SK-N-SH (cell line): ENCODE results near the gene CDH13. TPM values are rescaled to one million over a fixed set of nuclear protein-coding genes. Genes with fewer than 3 reads are reported as not detected.

ENCODE experiments used
- CTCF ChIA-PET: fragments of 300-600, 350-600 bp; formaldehyde crosslinking; extraction: SDS; loops from one replicate; lab custom pipeline; 2021; lab: Yijun Ruan, JAX
- POLR2A ChIA-PET: fragments of 350-600 bp; sonication (Branson Sonifier 250); formaldehyde crosslinking; extraction: SDS; loops from one replicate; lab custom pipeline; 2020; ENCODE audit warnings: antibody characterized with exemption, inconsistent platforms; lab: Yijun Ruan, JAX
- DNase-seq: peaks from one replicate; pipeline ENCODE4 v3.0.0; 2012
- H2AFZ ChIP-seq: fragments of 200-600 bp; sonication (generic); 2 replicates; pipeline ENCODE4 v1.8.1; 2016; ENCODE audit warnings: antibody characterized with exemption, mild to moderate bottlenecking, low read depth
- H3F3A ChIP-seq: fragments of 200-600 bp; sonication (generic); replicated peaks from 2 replicates; pipeline ENCODE3; 2016; ENCODE audit warnings: antibody characterized with exemption, mild to moderate bottlenecking; ENCODE audit not compliant: insufficient read depth
- H3K27ac ChIP-seq, 2 experiments: fragments of 200-500 bp in 1 of 2; fragments of 200-600 bp in 1 of 2; sonication (Bioruptor generic) in 1 of 2; sonication (generic), shearing (Covaris generic) in 1 of 2; 2 replicates each; pipeline versions ENCODE4 v1.5.1 to v1.6.1; 2014 to 2016; ENCODE audit warnings: low read depth in 2 of 2, inconsistent platforms in 1 of 2, low read length in 1 of 2, mild to moderate bottlenecking in 1 of 2, mixed read lengths in 1 of 2
- H3K27me3 ChIP-seq: fragments of 200-600 bp; sonication (generic), shearing (Covaris generic); 2 replicates; pipeline ENCODE4 v1.6.1; 2016; ENCODE audit warnings: mixed run types; ENCODE audit not compliant: insufficient read depth
- H3K36me3 ChIP-seq, 2 experiments: fragments of 200-500 bp in 1 of 2; fragments of 200-600 bp in 1 of 2; sonication (Bioruptor generic) in 1 of 2; sonication (generic) in 1 of 2; replicated peaks in 1 of 2; 2 replicates each; pipeline versions ENCODE3 to v1.5.1; 2014 to 2016; ENCODE audit warnings: low read length in 1 of 2, mild to moderate bottlenecking in 1 of 2; ENCODE audit not compliant: insufficient read depth in 2 of 2, control insufficient read depth in 1 of 2
- H3K4me1 ChIP-seq, 2 experiments: fragments of 200-500 bp in 1 of 2; fragments of 200-600 bp in 1 of 2; sonication (Bioruptor generic) in 1 of 2; sonication (generic), shearing (Covaris generic) in 1 of 2; 2 replicates each; pipeline versions ENCODE4 v1.5.1 to v1.6.1; 2014 to 2016; ENCODE audit warnings: low read depth in 1 of 2, low read length in 1 of 2, mixed run types in 1 of 2; ENCODE audit not compliant: insufficient read depth in 2 of 2, control insufficient read depth in 1 of 2
- H3K4me2 ChIP-seq: fragments of 200-600 bp; sonication (generic), shearing (Covaris generic); 2 replicates; pipeline ENCODE4 v1.6.1; 2017; ENCODE audit warnings: mixed run types
- H3K4me3 ChIP-seq, 2 experiments: fragments of 200-500 bp in 1 of 2; fragments of 200-600 bp in 1 of 2; sonication (Bioruptor generic) in 1 of 2; sonication (generic), shearing (Covaris generic) in 1 of 2; 2 replicates each; pipeline versions ENCODE4 v1.5.1 to v1.8.1; 2014 to 2016; ENCODE audit warnings: low read depth in 2 of 2, inconsistent platforms in 1 of 2, low read length in 1 of 2, mild to moderate bottlenecking in 1 of 2, mixed read lengths in 1 of 2, moderate library complexity in 1 of 2
- H3K79me2 ChIP-seq: fragments of 200-600 bp; sonication (generic); 2 replicates; pipeline ENCODE4 v1.8.1; 2017; ENCODE audit warnings: mild to moderate bottlenecking; ENCODE audit not compliant: insufficient read depth
- H3K9ac ChIP-seq: fragments of 200-600 bp; sonication (generic); 2 replicates; pipeline ENCODE4 v1.6.1; 2017; ENCODE audit warnings: mixed run types
- H3K9me2 ChIP-seq: fragments of 200-600 bp; sonication (generic); 2 replicates; pipeline ENCODE4 v1.6.1; 2017; ENCODE audit warnings: mixed run types
- H3K9me3 ChIP-seq: fragments of 200-600 bp; sonication (generic); 2 replicates; pipeline ENCODE4 v1.6.1; 2017; ENCODE audit warnings: mixed run types, mild to moderate bottlenecking, moderate library complexity
- H4K20me1 ChIP-seq: fragments of 200-600 bp; sonication (generic); 2 replicates; pipeline ENCODE4 v1.6.1; 2017; ENCODE audit warnings: mild to moderate bottlenecking, mixed run types; ENCODE audit not compliant: insufficient read depth
- EP300 ChIP-seq, 2 experiments: IDR thresholded peaks; 2 replicates each; pipeline versions ENCODE4 v1.4.0 to v1.6.1; 2012; ENCODE audit warnings: borderline replicate concordance in 1 of 2, low read depth in 1 of 2, low read length in 1 of 2
- EZH2phosphoT487 ChIP-seq: fragments of 200-600 bp; sonication (generic); IDR thresholded peaks from 2 replicates; pipeline ENCODE4 v1.6.1; 2017; ENCODE audit warnings: low read depth, mixed run types, mild to moderate bottlenecking, antibody characterized with exemption, moderate library complexity, borderline replicate concordance
- GABPA ChIP-seq: IDR thresholded peaks from 2 replicates; pipeline ENCODE4 v1.4.0; 2012; ENCODE audit warnings: low read depth, mild to moderate bottlenecking
- JUND ChIP-seq: IDR thresholded peaks from 2 replicates; pipeline ENCODE4 v1.4.0; 2012
- RFX5 ChIP-seq: IDR thresholded peaks from 2 replicates; pipeline ENCODE4 v1.6.1; 2012; ENCODE audit warnings: mild to moderate bottlenecking, improper control_type of control experiment, low read length
- TCF12 ChIP-seq: IDR thresholded peaks from 2 replicates; pipeline ENCODE4 v1.4.0; 2012
- YY1 ChIP-seq: IDR thresholded peaks from 2 replicates; pipeline ENCODE4 v1.4.0; 2012; ENCODE audit warnings: low read depth, mild to moderate bottlenecking
- WGBS: methylation state at CpG from one replicate; pipeline ENCODE4 v1.1.6; 2017; ENCODE audit warnings: low lambda C conversion rate; 5-methylcytosine and 5-hydroxymethylcytosine counted together
- polyA plus RNA-seq, 3 experiments: library from polyadenylated mRNA; depleted of rRNA; stranded (reverse); fragments of >200 nt; gene quantifications; 2 replicates each; pipeline ENCODE4 v1.2.3, GENCODE V29; 2012
- TF ChIP-seq, protein P1 (sequence below): fragments of 150-350 bp; IDR thresholded peaks from 2 replicates; pipeline ENCODE4 v1.6.1; 2017; ENCODE audit warnings: antibody characterized with exemption, low read length, low read depth, borderline replicate concordance
- TF ChIP-seq, protein P2 (sequence below): IDR thresholded peaks from 2 replicates; pipeline ENCODE4 v1.4.0; 2012; ENCODE audit warnings: low read depth, borderline replicate concordance
- TF ChIP-seq, protein P3 (sequence below): IDR thresholded peaks from 2 replicates; pipeline ENCODE4 v1.4.0; 2012; ENCODE audit warnings: low read depth
- TF ChIP-seq, protein P4 (sequence below): IDR thresholded peaks from 2 replicates; pipeline ENCODE4 v1.4.0; 2012; ENCODE audit warnings: low read depth, borderline replicate concordance
- TF ChIP-seq, protein P5 (sequence below): IDR thresholded peaks from 2 replicates; pipeline ENCODE4; 2012
- TF ChIP-seq, protein P6 (sequence below): fragments of 200-600 bp; sonication (generic); IDR thresholded peaks from 2 replicates; pipeline ENCODE4 v1.6.1; 2017; ENCODE audit warnings: antibody characterized with exemption, mild to moderate bottlenecking, moderate library complexity

The CDH13 gene
- polyA plus RNA-seq, 1 of the 3 experiments (the other 2 are of a cell fraction), result 93.0 TPM

DNA sequence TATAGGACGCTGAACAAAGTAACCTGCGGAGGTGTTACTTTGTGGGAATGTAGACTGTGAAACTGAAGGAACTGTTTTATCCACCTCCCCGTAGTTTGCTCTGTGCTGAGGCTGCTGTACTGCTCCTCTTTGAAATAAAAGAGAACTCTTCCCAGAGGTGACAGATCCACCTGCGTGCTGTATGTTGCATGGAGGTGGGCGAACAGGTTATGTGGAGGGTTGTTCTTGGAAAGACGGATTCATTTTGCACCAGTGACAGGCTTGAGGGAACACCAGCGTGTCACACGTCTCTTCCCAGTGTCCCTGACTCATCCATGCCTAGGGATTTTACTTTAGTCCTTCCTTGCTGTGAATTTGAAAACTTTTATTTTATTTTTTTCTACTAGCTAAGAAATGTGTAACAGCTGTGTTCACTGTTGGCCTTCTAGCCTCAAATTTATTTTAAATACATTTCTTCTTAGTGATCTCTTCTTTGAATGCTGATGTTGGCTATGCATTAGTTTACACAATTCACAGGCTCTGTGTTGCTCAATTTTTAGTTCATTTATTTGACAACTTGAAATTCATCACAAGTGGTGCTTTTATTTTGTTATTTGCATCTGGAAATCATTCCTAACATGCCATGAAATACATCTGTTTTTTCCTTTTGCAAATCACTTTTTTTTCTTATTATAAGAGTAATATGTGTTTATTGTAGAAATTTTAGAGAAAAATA lies 512.4 kb downstream of the CDH13 start:
- Histone ChIP-seq H3K9ac (no peak overlapping the region), H3K4me3 (no peak overlapping the region), H3K36me3 (no peaks in the 10 kb centered on the region), H3K9me2 (no peaks in the 10 kb centered on the region), H4K20me1 (no peaks in the 10 kb centered on the region), H3K79me2 (no peaks in the 10 kb centered on the region), H3F3A (no peaks in the 10 kb centered on the region), H3K4me1 (no peaks in the 10 kb centered on the region), H3K27ac (no peak overlapping the region), H3K27me3 (no peaks in the 10 kb centered on the region), H3K4me2 (no peak overlapping the region), H3K9me3 (no peaks in the 10 kb centered on the region), H2AFZ (no peak overlapping the region)
- no peak for DNase-seq
- ChIA-PET CTCF (no interaction called here), POLR2A (interaction anchor here (0.6 kb wide), 1 partner anchor 12 kb away, joined by 3 read pairs; no protein-coding TSS in a partner anchor)
- WGBS, result 52% methylated on average over 8 of the region's 8 CpGs
- no peak for TF ChIP-seq GABPA
- TF ChIP-seq, protein P1, sequence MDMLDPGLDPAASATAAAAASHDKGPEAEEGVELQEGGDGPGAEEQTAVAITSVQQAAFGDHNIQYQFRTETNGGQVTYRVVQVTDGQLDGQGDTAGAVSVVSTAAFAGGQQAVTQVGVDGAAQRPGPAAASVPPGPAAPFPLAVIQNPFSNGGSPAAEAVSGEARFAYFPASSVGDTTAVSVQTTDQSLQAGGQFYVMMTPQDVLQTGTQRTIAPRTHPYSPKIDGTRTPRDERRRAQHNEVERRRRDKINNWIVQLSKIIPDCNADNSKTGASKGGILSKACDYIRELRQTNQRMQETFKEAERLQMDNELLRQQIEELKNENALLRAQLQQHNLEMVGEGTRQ, result no peak
- TF ChIP-seq EP300 (IDR thresholded peaks at IDR 0.05; ENCODE audit: borderline replicate concordance in 1 of 2, low read depth in 1 of 2, low read length in 1 of 2), result no peak
- no peak for TF ChIP-seq TCF12
- no peak for TF ChIP-seq EZH2phosphoT487
- TF ChIP-seq, protein P2, sequence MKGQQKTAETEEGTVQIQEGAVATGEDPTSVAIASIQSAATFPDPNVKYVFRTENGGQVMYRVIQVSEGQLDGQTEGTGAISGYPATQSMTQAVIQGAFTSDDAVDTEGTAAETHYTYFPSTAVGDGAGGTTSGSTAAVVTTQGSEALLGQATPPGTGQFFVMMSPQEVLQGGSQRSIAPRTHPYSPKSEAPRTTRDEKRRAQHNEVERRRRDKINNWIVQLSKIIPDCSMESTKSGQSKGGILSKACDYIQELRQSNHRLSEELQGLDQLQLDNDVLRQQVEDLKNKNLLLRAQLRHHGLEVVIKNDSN, result no peak

DNA sequence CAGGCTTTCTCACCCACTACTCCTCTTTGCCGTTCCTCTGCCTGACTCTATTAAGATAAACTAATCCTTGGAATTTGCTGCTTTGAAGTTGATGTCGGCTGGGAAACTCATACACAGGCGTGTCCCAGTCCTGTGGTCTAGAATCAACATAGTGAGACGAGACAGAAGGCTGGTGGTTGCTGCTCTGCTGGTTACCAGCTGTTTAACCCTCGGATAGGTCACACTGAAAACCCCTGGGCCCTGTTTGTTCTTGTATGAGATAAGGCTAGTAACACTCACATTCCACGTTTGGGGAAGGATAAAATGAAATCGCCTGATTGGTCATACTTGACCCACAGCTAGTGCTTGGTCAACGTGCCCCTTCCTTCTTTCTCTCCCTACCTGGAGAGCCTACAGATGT lies 517.0 kb downstream of the CDH13 start:
- H3F3A ChIP-seq, result peaks cover 3% of the 10 kb centered on the region
- H3K4me3 ChIP-seq, result no peak overlapping the region
- POLR2A ChIA-PET, result no interaction called here
- no peak for DNase-seq
- no peak overlapping the region for H3K9ac ChIP-seq
- H3K79me2 ChIP-seq, result no peaks in the 10 kb centered on the region
- no peaks in the 10 kb centered on the region for H3K9me2 ChIP-seq
- no peak overlapping the region for H3K27ac ChIP-seq
- H4K20me1 ChIP-seq, result no peaks in the 10 kb centered on the region
- CTCF ChIA-PET, result interaction anchor here (0.6 to 1.2 kb wide), 3 partner anchors 71 to 795 kb away, joined by 3 read pairs; no protein-coding TSS in a partner anchor
- H3K36me3 ChIP-seq, result no peaks in the 10 kb centered on the region
- 31% methylated on average over 8 of the region's 8 CpGs for WGBS
- H3K9me3 ChIP-seq, result no peaks in the 10 kb centered on the region
- H3K4me1 ChIP-seq, result no peaks in the 10 kb centered on the region
- no peaks in the 10 kb centered on the region for H3K27me3 ChIP-seq
- H2AFZ ChIP-seq, result no peak overlapping the region
- no peak overlapping the region for H3K4me2 ChIP-seq
- TF ChIP-seq, protein P3, sequence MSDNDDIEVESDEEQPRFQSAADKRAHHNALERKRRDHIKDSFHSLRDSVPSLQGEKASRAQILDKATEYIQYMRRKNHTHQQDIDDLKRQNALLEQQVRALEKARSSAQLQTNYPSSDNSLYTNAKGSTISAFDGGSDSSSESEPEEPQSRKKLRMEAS, result no peak
- TF ChIP-seq RFX5, result no peak
- TF ChIP-seq, protein P4, sequence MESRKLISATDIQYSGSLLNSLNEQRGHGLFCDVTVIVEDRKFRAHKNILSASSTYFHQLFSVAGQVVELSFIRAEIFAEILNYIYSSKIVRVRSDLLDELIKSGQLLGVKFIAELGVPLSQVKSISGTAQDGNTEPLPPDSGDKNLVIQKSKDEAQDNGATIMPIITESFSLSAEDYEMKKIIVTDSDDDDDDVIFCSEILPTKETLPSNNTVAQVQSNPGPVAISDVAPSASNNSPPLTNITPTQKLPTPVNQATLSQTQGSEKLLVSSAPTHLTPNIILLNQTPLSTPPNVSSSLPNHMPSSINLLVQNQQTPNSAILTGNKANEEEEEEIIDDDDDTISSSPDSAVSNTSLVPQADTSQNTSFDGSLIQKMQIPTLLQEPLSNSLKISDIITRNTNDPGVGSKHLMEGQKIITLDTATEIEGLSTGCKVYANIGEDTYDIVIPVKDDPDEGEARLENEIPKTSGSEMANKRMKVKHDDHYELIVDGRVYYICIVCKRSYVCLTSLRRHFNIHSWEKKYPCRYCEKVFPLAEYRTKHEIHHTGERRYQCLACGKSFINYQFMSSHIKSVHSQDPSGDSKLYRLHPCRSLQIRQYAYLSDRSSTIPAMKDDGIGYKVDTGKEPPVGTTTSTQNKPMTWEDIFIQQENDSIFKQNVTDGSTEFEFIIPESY, result no peak
- TF ChIP-seq EP300 (IDR thresholded peaks at IDR 0.05; ENCODE audit: borderline replicate concordance in 1 of 2, low read depth in 1 of 2, low read length in 1 of 2), result no peak
- no peak for TF ChIP-seq YY1
- TF ChIP-seq, protein P5, sequence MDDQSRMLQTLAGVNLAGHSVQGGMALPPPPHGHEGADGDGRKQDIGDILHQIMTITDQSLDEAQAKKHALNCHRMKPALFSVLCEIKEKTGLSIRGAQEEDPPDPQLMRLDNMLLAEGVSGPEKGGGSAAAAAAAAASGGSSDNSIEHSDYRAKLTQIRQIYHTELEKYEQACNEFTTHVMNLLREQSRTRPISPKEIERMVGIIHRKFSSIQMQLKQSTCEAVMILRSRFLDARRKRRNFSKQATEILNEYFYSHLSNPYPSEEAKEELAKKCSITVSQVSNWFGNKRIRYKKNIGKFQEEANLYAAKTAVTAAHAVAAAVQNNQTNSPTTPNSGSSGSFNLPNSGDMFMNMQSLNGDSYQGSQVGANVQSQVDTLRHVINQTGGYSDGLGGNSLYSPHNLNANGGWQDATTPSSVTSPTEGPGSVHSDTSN, result no peak
- TF ChIP-seq, protein P6, sequence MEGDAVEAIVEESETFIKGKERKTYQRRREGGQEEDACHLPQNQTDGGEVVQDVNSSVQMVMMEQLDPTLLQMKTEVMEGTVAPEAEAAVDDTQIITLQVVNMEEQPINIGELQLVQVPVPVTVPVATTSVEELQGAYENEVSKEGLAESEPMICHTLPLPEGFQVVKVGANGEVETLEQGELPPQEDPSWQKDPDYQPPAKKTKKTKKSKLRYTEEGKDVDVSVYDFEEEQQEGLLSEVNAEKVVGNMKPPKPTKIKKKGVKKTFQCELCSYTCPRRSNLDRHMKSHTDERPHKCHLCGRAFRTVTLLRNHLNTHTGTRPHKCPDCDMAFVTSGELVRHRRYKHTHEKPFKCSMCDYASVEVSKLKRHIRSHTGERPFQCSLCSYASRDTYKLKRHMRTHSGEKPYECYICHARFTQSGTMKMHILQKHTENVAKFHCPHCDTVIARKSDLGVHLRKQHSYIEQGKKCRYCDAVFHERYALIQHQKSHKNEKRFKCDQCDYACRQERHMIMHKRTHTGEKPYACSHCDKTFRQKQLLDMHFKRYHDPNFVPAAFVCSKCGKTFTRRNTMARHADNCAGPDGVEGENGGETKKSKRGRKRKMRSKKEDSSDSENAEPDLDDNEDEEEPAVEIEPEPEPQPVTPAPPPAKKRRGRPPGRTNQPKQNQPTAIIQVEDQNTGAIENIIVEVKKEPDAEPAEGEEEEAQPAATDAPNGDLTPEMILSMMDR, result no peak
- TF ChIP-seq, protein P1, result no peak
- no peak for TF ChIP-seq JUND
